CD4-positive, alpha-beta T cell treated with Interferon gamma for 1 hour (primary cell): Measurements from ENCODE around the gene DOCK4.
"Not testable (repeated sequence)": the region's sequence is repeated elsewhere in the genome, so short reads cannot be mapped to it uniquely, and the experiment has no call there.

Experiments
- DNase-seq: peaks from one replicate; pipeline ENCODE4 v3.0.0-alpha.2; 2020

The DOCK4 gene

GRCh38 chr7:111927353-111928019 lies 278.7 kb downstream of the DOCK4 start:
- DNase-seq = no peak

GRCh38 chr7:111920329-111920728 lies 285.9 kb downstream of the DOCK4 start:
- DNase-seq = no peak

- no peak for DNase-seq
Observed at GRCh38 chr7:111919631-111920179, 286.5 kb downstream of the DOCK4 start.

GRCh38 chr7:111919164-111919563 lies 287.0 kb downstream of the DOCK4 start:
- no peak for DNase-seq

- no peak for DNase-seq
Observed at GRCh38 chr7:111918461-111918860, 287.7 kb downstream of the DOCK4 start.

GRCh38 chr7:111917404-111917803 lies 288.8 kb downstream of the DOCK4 start:
- DNase-seq = not testable (repeated sequence)

GRCh38 chr7:111914291-111914690 lies 291.9 kb downstream of the DOCK4 start:
- no peak for DNase-seq

GRCh38 chr7:111911166-111911961 lies 294.8 kb downstream of the DOCK4 start:
- no peak for DNase-seq

- DNase-seq = no peak
Observed at GRCh38 chr7:111910656-111911055, 295.5 kb downstream of the DOCK4 start.

GRCh38 chr7:111908673-111909072 lies 297.5 kb downstream of the DOCK4 start:
- DNase-seq = not testable (repeated sequence)

GRCh38 chr7:111903797-111904196 lies 302.4 kb downstream of the DOCK4 start:
- no peak for DNase-seq

- no peak for DNase-seq
Observed at GRCh38 chr7:111903016-111903415, 303.2 kb downstream of the DOCK4 start.

- DNase-seq = no peak
Observed at GRCh38 chr7:111900283-111900682, 305.9 kb downstream of the DOCK4 start.

GRCh38 chr7:111895049-111895448 lies 311.1 kb downstream of the DOCK4 start:
- no peak for DNase-seq

- DNase-seq = no peak
Observed at GRCh38 chr7:111894518-111894917, 311.7 kb downstream of the DOCK4 start.

GRCh38 chr7:111893190-111893589 lies 313.0 kb downstream of the DOCK4 start:
- no peak for DNase-seq

- DNase-seq = no peak
Observed at GRCh38 chr7:111892588-111892987, 313.6 kb downstream of the DOCK4 start.

- no peak for DNase-seq
Observed at GRCh38 chr7:111887734-111888133, 318.5 kb downstream of the DOCK4 start.

- no peak for DNase-seq
Observed at GRCh38 chr7:111886233-111886632, 320.0 kb downstream of the DOCK4 start.

- no peak for DNase-seq
Observed at GRCh38 chr7:111883241-111883640, 323.0 kb downstream of the DOCK4 start.

GRCh38 chr7:111878785-111879184 lies 327.4 kb downstream of the DOCK4 start:
- no peak for DNase-seq

- no peak for DNase-seq
Observed at GRCh38 chr7:111877931-111878330, 328.3 kb downstream of the DOCK4 start.

- no peak for DNase-seq
Observed at GRCh38 chr7:111873963-111874690, 332.1 kb downstream of the DOCK4 start.

- DNase-seq = no peak
Observed at GRCh38 chr7:111873326-111873646, 332.9 kb downstream of the DOCK4 start.
